GM12878 (cell line): ENCODE data around the gene ALS2. TPM values are rescaled to one million over a fixed set of nuclear protein-coding genes. Genes with fewer than 3 reads are reported as not detected.

Experiments used
- ATAC-seq: fragments of 200-7000 bp; cut with Tn5 transposase; 3 replicates; pipeline ENCODE4 v1.9.1; 2020; ENCODE audit warnings: mild to moderate bottlenecking, moderate library complexity
- BruUV-seq: library from RNA; stranded (reverse); fragments of 400-500 nt; replicated peaks from 2 replicates; lab custom pipeline; 2021; lab: Mats Ljungman, UMichigan
- CTCF ChIA-PET: fragments of 300-600 bp; sonication (Branson Sonifier 250); formaldehyde crosslinking; extraction: SDS; loops from one replicate; lab custom pipeline; 2021; ENCODE audit warnings: inconsistent platforms; lab: Yijun Ruan, JAX
- POLR2A ChIA-PET: fragments of 350-600 bp; formaldehyde crosslinking; extraction: SDS; loops from one replicate; lab custom pipeline; 2021; ENCODE audit warnings: inconsistent platforms; lab: Charles Lee
- RAD21 ChIA-PET: fragments of 300-600 bp; sonication (Branson Sonifier 250); formaldehyde crosslinking; loops from one replicate; lab custom pipeline; 2023; ENCODE audit warnings: antibody characterized with exemption; ENCODE audit not compliant: unreplicated experiment; lab: Charles Lee
- SMC1A ChIA-PET: fragments of 300-600 bp; sonication (Branson Sonifier 250); formaldehyde crosslinking; loops from one replicate; lab custom pipeline; 2023; ENCODE audit not compliant: unreplicated experiment, uncharacterized antibody; lab: Charles Lee
- DNase-seq: peaks from one replicate; pipeline ENCODE4 v3.0.0-alpha.2; 2011; ENCODE audit warnings: low read depth, low spot score
- FAIRE-seq: peaks from 3 replicates; lab custom pipeline; 2011; peaks lifted over from hg19 to GRCh38; lab: Jason Lieb, UNC
- H2AFZ ChIP-seq: 2 replicates; pipeline ENCODE4 v1.6.0; 2011; ENCODE audit warnings: low read depth, low read length, control low read depth; ENCODE audit not compliant: control insufficient read depth
- H3K27ac ChIP-seq: 2 replicates; pipeline ENCODE4 v1.5.1; 2011; ENCODE audit warnings: control low read depth; ENCODE audit not compliant: control insufficient read depth, insufficient read depth
- H3K27me3 ChIP-seq, 2 experiments: replicated peaks in 1 of 2; 2 replicates each; pipeline versions ENCODE4 v1.6.0 to v1.6.1; 2011; ENCODE audit warnings: low read length in 1 of 2; ENCODE audit not compliant: control insufficient read depth in 2 of 2, insufficient read depth in 2 of 2
- H3K36me3 ChIP-seq, 2 experiments: 2 replicates each; pipeline ENCODE4 v1.5.1; 2011; ENCODE audit warnings: low read length in 1 of 2; ENCODE audit not compliant: control insufficient read depth in 2 of 2, insufficient read depth in 2 of 2
- H3K4me1 ChIP-seq: 2 replicates; pipeline ENCODE4 v1.6.1; 2011; ENCODE audit warnings: mild to moderate bottlenecking, low read length, moderate library complexity, mixed read lengths; ENCODE audit not compliant: control insufficient read depth, insufficient read depth
- H3K4me2 ChIP-seq: 2 replicates; pipeline ENCODE4 v1.6.0; 2011; ENCODE audit warnings: control low read depth; ENCODE audit not compliant: control insufficient read depth, insufficient read depth
- H3K4me3 ChIP-seq: fragments of 200-600 bp; sonication (generic); 2 replicates; pipeline ENCODE4 v1.5.1; 2016
- H3K79me2 ChIP-seq: 2 replicates; pipeline ENCODE4 v1.6.0; 2011; ENCODE audit warnings: low read length; ENCODE audit not compliant: control insufficient read depth, insufficient read depth
- H3K9ac ChIP-seq: 2 replicates; pipeline ENCODE4 v1.8.0; 2011; ENCODE audit warnings: low read length, control low read depth, mixed read lengths; ENCODE audit not compliant: control insufficient read depth, insufficient read depth
- H3K9me3 ChIP-seq: replicated peaks from 3 replicates; pipeline ENCODE4 v1.5.1; 2011; ENCODE audit warnings: mild to moderate bottlenecking, low read length; ENCODE audit not compliant: control insufficient read depth, insufficient read depth
- H4K20me1 ChIP-seq: 2 replicates; pipeline ENCODE4 v1.6.0; 2011; ENCODE audit not compliant: control insufficient read depth, insufficient read depth
- EGR1 ChIP-seq, 2 experiments: IDR thresholded peaks; 1 replicate in 1 of 2; 2 replicates in 1 of 2; pipeline ENCODE4 v1.6.1; 2011 to 2012; ENCODE audit warnings: low read depth in 2 of 2, low read length in 2 of 2, borderline replicate concordance in 1 of 2, mild to moderate bottlenecking in 1 of 2, moderate library complexity in 1 of 2
- HSF1 ChIP-seq: fragments of 150-350 bp; IDR thresholded peaks from 2 replicates; pipeline ENCODE4 v1.6.1; 2014; ENCODE audit warnings: mild to moderate bottlenecking, low read depth, low read length
- MEF2A ChIP-seq: IDR thresholded peaks from 2 replicates; pipeline ENCODE4 v1.6.1; 2011; ENCODE audit warnings: low read depth, mild to moderate bottlenecking, low read length, moderate library complexity; ENCODE audit not compliant: insufficient read depth
- SRF ChIP-seq, 2 experiments: IDR thresholded peaks; 2 replicates each; pipeline ENCODE4 v1.6.1; 2011; ENCODE audit warnings: low read depth in 2 of 2, low read length in 2 of 2, mild to moderate bottlenecking in 1 of 2, moderate library complexity in 1 of 2
- TBL1XR1 ChIP-seq: IDR thresholded peaks from 2 replicates; pipeline ENCODE4 v1.6.1; 2012; ENCODE audit warnings: low read depth, low read length, improper control_type of control experiment
- TCF7 ChIP-seq: IDR thresholded peaks from 2 replicates; pipeline ENCODE4 v1.6.1; 2014; ENCODE audit warnings: antibody characterized with exemption, borderline replicate concordance
- WGBS: methylation state at CpG from one replicate; pipeline ENCODE4 v1.1.6; 2016; ENCODE audit warnings: low lambda C conversion rate; ENCODE audit not compliant: insufficient replicate concordance, insufficient coverage; ENCODE audit errors: missing lambda C conversion rate; 5-methylcytosine and 5-hydroxymethylcytosine counted together
- in situ Hi-C: fragments of 300-500 bp; cut with MboI; formaldehyde crosslinking; loops from 9 replicates; pipeline ENCODE4 v1.14.3; 2018; ENCODE audit warnings: mixed read lengths
- intact Hi-C: fragments of 100-400 bp; cut with micrococcal nuclease; formaldehyde crosslinking; loops from one replicate; pipeline ENCODE4 v1.14.2; 2022; ENCODE audit not compliant: unreplicated experiment
- polyA plus RNA-seq, 11 experiments: library from polyadenylated mRNA; depleted of rRNA in 4 of 11; unstranded in 6 of 11; stranded (reverse) in 5 of 11; fragments of >200 nt; fragmentation: Nextera tagmentation in 4 of 11; fragmentation: Illumina TruSeq in 1 of 11; extraction: Ambion mirVana in 4 of 11; extraction: Trizol in 1 of 11; gene quantifications; 1 replicate in 1 of 11; 2 replicates in 10 of 11; pipeline versions ENCODE4 v1.2.1 to v1.2.3, GENCODE V29; 2011 to 2016; ENCODE audit warnings: inconsistent platforms in 2 of 11, missing spikeins in 2 of 11, low read depth in 1 of 11
- total RNA-seq, 4 experiments: library from RNA; depleted of rRNA in 3 of 4; stranded (reverse); fragments of >200 nt in 3 of 4; fragmentation: Illumina TruSeq in 1 of 4; extraction: Trizol in 1 of 4; gene quantifications; 2 replicates each; pipeline versions ENCODE4 v1.2.1 to v1.2.3, GENCODE V29; 2013 to 2021

ALS2 gene
- total and polyA plus RNA-seq, 10 of the 15 experiments (the other 5 are each of a cell fraction or from before 2014, with no cell fraction given), result 2.4 to 10.4 (median 7.7) TPM

GRCh38 chr2:201730651-201731285 is 50.0 kb downstream of the ALS2 start:
- no peaks in the 10 kb centered on the region for H3K79me2 ChIP-seq
- H4K20me1 ChIP-seq, result no peaks in the 10 kb centered on the region
- ATAC-seq (no peak), FAIRE-seq (no peak), DNase-seq (no peak)
- no peaks in the 10 kb centered on the region for H3K27me3 ChIP-seq
- BruUV-seq, result no TSS peak
- POLR2A ChIA-PET, result no interaction called here
- no peaks in the 10 kb centered on the region for H3K4me1 ChIP-seq
- RAD21 ChIA-PET, result no interaction called here
- H3K9me3 ChIP-seq, result no peaks in the 10 kb centered on the region
- H3K4me2 ChIP-seq, result no peak overlapping the region
- no peak overlapping the region for H3K9ac ChIP-seq
- CTCF ChIA-PET, result no interaction called here
- SMC1A ChIA-PET, result interaction anchor here (0.6 kb wide), 1 partner anchor 20 kb away, joined by 3 read pairs; no protein-coding TSS in a partner anchor
- H3K4me3 ChIP-seq, result no peak overlapping the region
- WGBS, result 70% methylated on average over 5 of the region's 5 CpGs
- no peak overlapping the region for H3K27ac ChIP-seq
- no peak overlapping the region for H2AFZ ChIP-seq
- 0 out of 4 replicates have a peak, but pooled peaks cover 0 to 3% of the 10 kb centered on the region in 2 experiments for H3K36me3 ChIP-seq
- no peak for TF ChIP-seq HSF1
- 0 out of 2 replicates have a peak, but pooled peaks have one; percentile 28 for TF ChIP-seq TCF7
- intact Hi-C loops (no loop called here), in situ Hi-C loops (no loop called here)

GRCh38 chr2:201715459-201715858 is 65.3 kb downstream of the ALS2 start:
- H3K27me3 ChIP-seq, result no peaks in the 10 kb centered on the region
- TF ChIP-seq MEF2A (no peak), EGR1 (IDR thresholded peaks at IDR 0.05; ENCODE audit: borderline replicate concordance in 1 of 2, low read depth in 2 of 2, low read length in 2 of 2) (no peak), TBL1XR1 (no peak), SRF (IDR thresholded peaks at IDR 0.05; ENCODE audit: low read depth in 2 of 2, low read length in 2 of 2) (no peak)
- FAIRE-seq (peak; percentile 38), DNase-seq (no peak), ATAC-seq (no peak)
- ChIA-PET SMC1A (no interaction called here), RAD21 (no interaction called here), POLR2A (no interaction called here), CTCF (no interaction called here)
- peaks cover 0 to 3% of the 10 kb centered on the region in 2 experiments; a peak in 3 of 4 replicates for H3K36me3 ChIP-seq
- H3K27ac ChIP-seq, result no peak overlapping the region
- H2AFZ ChIP-seq, result no peak overlapping the region
- intact Hi-C loops, result no loop called here
- in situ Hi-C loops, result no loop called here
- H4K20me1 ChIP-seq, result no peaks in the 10 kb centered on the region
- no peak overlapping the region for H3K9ac ChIP-seq
- H3K4me3 ChIP-seq, result no peak overlapping the region
- no peak overlapping the region for H3K4me2 ChIP-seq
- no peaks in the 10 kb centered on the region for H3K9me3 ChIP-seq
- no peaks in the 10 kb centered on the region for H3K4me1 ChIP-seq
- no peaks in the 10 kb centered on the region for H3K79me2 ChIP-seq
- WGBS, result 96% methylated on average over 6 of the region's 6 CpGs
- no TSS peak for BruUV-seq
